Skeletal muscle satellite cell (primary cell): ENCODE measurements around the gene STARD3NL.
"Not testable (repeated sequence)": the region's sequence is repeated elsewhere in the genome, so short reads cannot be mapped to it uniquely, and the experiment has no call there.

Experiments
- H3K27me3 ChIP-seq: 2 replicates; pipeline ENCODE4 v1.7.0; 2013; ENCODE audit warnings: low read length; ENCODE audit not compliant: control insufficient read depth, insufficient read depth
- H3K36me3 ChIP-seq: 2 replicates; pipeline ENCODE4 v1.7.0; 2013; ENCODE audit warnings: mild to moderate bottlenecking, control low read depth, low read length; ENCODE audit not compliant: insufficient read depth
- H3K4me1 ChIP-seq: 2 replicates; pipeline ENCODE4 v1.7.0; 2013; ENCODE audit warnings: low read length; ENCODE audit not compliant: control insufficient read depth, insufficient read depth
- H3K4me2 ChIP-seq: 2 replicates; pipeline ENCODE4 v1.7.0; 2013; ENCODE audit warnings: mild to moderate bottlenecking, low read length
- H3K4me3 ChIP-seq: 2 replicates; pipeline ENCODE4 v1.7.0; 2013; ENCODE audit warnings: low read length
- H3K9ac ChIP-seq: 2 replicates; pipeline ENCODE4 v1.7.0; 2013; ENCODE audit warnings: mild to moderate bottlenecking, low read depth, low read length, moderate library complexity
- H3K9me3 ChIP-seq: replicated peaks from 2 replicates; pipeline ENCODE4 v1.7.0; 2013; ENCODE audit warnings: mild to moderate bottlenecking, control low read depth, low read length

Gene STARD3NL

DNA sequence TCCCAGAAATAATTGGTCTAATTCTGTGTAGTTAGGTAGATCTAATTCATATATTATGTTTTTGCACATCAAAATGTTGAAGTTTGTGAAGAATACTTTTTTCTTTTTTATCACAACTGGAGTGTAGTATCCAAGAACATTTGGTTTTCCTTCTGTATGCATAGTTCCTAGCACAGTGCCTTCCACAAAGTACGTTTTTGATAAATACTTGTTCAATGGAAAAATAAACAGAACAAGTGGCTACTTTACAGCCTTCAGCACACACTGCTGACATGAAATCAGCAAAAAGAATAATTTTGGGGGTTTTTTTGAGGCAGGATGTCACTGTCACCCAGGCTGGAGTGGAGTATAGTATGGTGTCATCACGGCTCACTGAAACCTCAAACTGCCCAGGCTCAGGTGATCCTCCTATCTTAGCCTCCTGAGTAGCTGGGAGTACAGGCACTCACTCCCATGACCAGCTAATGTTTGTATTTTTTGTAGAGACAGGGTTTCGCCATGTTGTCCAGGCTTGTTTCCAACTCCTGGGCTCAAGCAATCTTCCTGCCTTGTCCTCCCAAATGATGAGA, 67.4 kb downstream of the STARD3NL start:
- Histone ChIP-seq H3K36me3 (no peaks in the 10 kb centered on the region), H3K4me2 (no peak overlapping the region), H3K9ac (no peak overlapping the region), H3K9me3 (no peaks in the 10 kb centered on the region), H3K4me3 (no peak overlapping the region), H3K4me1 (no peaks in the 10 kb centered on the region), H3K27me3 (no peaks in the 10 kb centered on the region)

DNA sequence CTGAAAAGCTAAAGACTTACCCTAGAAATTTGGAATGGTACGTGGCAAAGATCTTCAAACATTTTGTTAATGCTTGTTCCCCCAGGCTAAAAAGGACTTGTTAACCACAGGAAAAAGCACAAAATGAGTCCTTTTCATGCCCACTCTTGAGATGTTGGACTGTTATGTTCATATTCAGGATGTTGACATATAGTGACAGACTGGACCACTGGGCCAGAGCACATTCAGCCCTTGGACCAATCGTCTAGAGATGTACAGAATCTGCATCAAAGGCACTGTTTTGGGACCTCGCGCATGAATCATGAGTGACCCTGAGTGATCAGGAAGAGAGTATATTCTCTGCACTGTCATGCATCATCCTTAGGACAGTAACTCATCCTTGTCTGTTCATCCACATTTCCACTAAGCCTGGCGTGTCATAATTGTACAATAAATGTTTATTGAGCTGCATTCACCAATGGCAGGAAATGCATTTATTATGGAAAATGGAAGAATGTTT, 70.1 kb downstream of the STARD3NL start:
- Histone ChIP-seq H3K9ac (no peak overlapping the region), H3K4me1 (no peaks in the 10 kb centered on the region), H3K27me3 (no peaks in the 10 kb centered on the region), H3K9me3 (no peaks in the 10 kb centered on the region), H3K4me2 (no peak overlapping the region), H3K4me3 (no peak overlapping the region), H3K36me3 (no peaks in the 10 kb centered on the region)

DNA sequence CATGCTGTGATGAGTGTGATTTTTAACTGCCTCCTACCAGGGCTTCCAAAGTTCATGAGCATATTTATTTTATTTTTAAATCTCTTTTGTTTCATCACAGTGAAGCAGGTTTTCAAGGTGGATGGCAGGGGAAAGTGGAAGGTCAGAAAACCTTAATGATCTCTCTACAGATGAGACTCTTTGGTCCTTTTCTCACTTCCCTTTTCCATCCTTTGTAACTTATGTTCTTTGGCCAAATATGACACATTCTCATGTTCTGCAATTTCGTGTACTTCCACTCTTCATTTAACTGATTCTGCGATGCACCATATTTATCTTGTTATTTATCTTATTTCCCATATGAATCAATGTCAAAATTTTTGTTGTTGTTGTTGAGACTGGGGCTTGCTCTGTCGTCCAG, 71.8 kb downstream of the STARD3NL start:
- H3K9ac ChIP-seq, H3K4me1 ChIP-seq, H3K9me3 ChIP-seq, H3K4me3 ChIP-seq, H3K36me3 ChIP-seq, H3K27me3 ChIP-seq, H3K4me2 ChIP-seq: not testable (repeated sequence)

GRCh38 chr7:38257350-38257677, 79.3 kb downstream of the STARD3NL start:
- H3K36me3 ChIP-seq: no peaks in the 10 kb centered on the region
- no peak overlapping the region for H3K9ac ChIP-seq
- H3K4me3 ChIP-seq: no peak overlapping the region
- H3K27me3 ChIP-seq: peaks cover under 1% of the 10 kb centered on the region
- no peaks in the 10 kb centered on the region for H3K9me3 ChIP-seq
- no peaks in the 10 kb centered on the region for H3K4me1 ChIP-seq
- no peak overlapping the region for H3K4me2 ChIP-seq

GRCh38 chr7:38259157-38259556, 81.1 kb downstream of the STARD3NL start:
- not testable (repeated sequence) for H3K4me2 ChIP-seq, H3K9me3 ChIP-seq, H3K9ac ChIP-seq, H3K4me3 ChIP-seq, H3K27me3 ChIP-seq, H3K36me3 ChIP-seq, H3K4me1 ChIP-seq

- not testable (repeated sequence) for H3K4me3 ChIP-seq, H3K4me1 ChIP-seq, H3K4me2 ChIP-seq, H3K27me3 ChIP-seq, H3K9ac ChIP-seq, H3K9me3 ChIP-seq, H3K36me3 ChIP-seq
Observed at GRCh38 chr7:38261601-38262000, 83.6 kb downstream of the STARD3NL start.

GRCh38 chr7:38262026-38262425, 84.0 kb downstream of the STARD3NL start:
- H3K36me3 ChIP-seq: not testable (repeated sequence)

DNA sequence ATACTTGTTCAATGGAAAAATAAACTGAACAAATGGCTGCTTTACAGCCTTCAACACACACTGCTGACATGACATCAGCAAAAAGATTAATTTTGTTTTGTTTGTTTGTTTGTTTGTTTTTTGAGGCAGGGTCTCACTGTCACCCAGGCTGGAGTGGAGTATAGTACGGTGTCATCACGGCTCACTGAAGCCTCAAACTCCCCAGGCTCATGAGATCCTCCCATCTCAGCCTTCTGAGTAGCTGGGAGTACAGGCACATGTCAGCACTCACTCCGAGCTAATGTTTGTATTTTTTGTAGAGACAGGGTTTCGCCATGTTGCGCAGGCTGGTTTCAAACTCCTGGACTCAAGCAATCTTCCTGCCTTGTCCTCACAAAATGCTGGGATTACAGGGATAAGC, 84.5 kb downstream of the STARD3NL start:
- H3K36me3 ChIP-seq: no peaks in the 10 kb centered on the region
- H3K4me1 ChIP-seq: no peaks in the 10 kb centered on the region
- peaks cover 9% of the 10 kb centered on the region for H3K27me3 ChIP-seq
- H3K9ac ChIP-seq: no peak overlapping the region
- no peak overlapping the region for H3K4me2 ChIP-seq
- no peak overlapping the region for H3K4me3 ChIP-seq
- no peaks in the 10 kb centered on the region for H3K9me3 ChIP-seq

More at GRCh38 chr7:38262026-38262425, 84.0 kb downstream of the STARD3NL start:
- H3K4me3 ChIP-seq, H3K9me3 ChIP-seq, H3K27me3 ChIP-seq, H3K4me2 ChIP-seq, H3K9ac ChIP-seq, H3K4me1 ChIP-seq: not testable (repeated sequence)

GRCh38 chr7:38263274-38263673, 85.2 kb downstream of the STARD3NL start:
- not testable (repeated sequence) for H3K4me2 ChIP-seq, H3K9me3 ChIP-seq, H3K9ac ChIP-seq, H3K27me3 ChIP-seq, H3K4me3 ChIP-seq, H3K36me3 ChIP-seq, H3K4me1 ChIP-seq

- not testable (repeated sequence) for H3K4me3 ChIP-seq, H3K4me2 ChIP-seq, H3K4me1 ChIP-seq, H3K9ac ChIP-seq, H3K27me3 ChIP-seq, H3K36me3 ChIP-seq, H3K9me3 ChIP-seq
Observed at GRCh38 chr7:38264602-38265001, 86.6 kb downstream of the STARD3NL start.

- not testable (repeated sequence) for H3K4me3 ChIP-seq, H3K36me3 ChIP-seq, H3K9ac ChIP-seq, H3K9me3 ChIP-seq, H3K27me3 ChIP-seq, H3K4me2 ChIP-seq, H3K4me1 ChIP-seq
Observed at GRCh38 chr7:38265958-38266357, 87.9 kb downstream of the STARD3NL start.

DNA sequence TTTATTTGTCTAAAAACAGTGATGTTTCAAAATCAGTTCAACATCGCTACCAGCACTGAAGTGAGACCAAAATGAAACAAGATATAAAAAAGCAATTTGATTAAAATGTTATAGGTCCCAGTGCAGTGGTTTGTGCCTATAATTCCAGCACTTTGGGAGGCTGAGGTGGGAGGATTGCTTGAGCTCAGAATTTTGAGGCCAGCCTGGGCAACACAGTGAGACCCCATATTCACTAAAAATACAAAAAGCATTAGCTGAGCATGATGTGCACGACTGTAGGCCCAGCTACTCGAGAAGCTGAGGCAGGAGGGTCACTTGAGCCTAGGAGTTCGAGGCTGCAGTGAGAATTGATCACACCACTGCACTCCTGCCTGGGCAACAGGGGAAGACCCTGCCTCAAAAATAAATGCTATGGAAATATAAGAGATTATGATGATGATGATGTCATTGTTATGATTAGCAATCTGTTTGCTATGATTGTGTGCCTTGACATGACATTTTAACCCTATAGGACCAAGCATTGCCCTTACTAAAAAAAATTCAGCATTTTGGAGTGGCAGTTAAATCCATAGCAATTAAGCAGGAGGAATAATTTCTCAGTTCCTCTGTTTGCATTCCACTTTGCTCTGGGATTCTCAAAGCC, 91.8 kb downstream of the STARD3NL start:
- not testable (repeated sequence) for H3K27me3 ChIP-seq, H3K4me1 ChIP-seq, H3K36me3 ChIP-seq, H3K4me2 ChIP-seq, H3K9ac ChIP-seq, H3K9me3 ChIP-seq, H3K4me3 ChIP-seq
